Panc1 (cell line): ENCODE data around the gene MZB1.

ENCODE experiments used
- POLR2AphosphoS5 ChIP-seq: IDR thresholded peaks from 2 replicates; pipeline ENCODE4 v1.6.1; 2012; ENCODE audit warnings: mild to moderate bottlenecking, low read depth, low read length, moderate library complexity
- TCF7L2 ChIP-seq: IDR thresholded peaks from 2 replicates; pipeline ENCODE4 v1.6.1; 2011; ENCODE audit warnings: mild to moderate bottlenecking, low read depth, low read length, inconsistent platforms
- TF ChIP-seq, protein P1 (sequence below): fragments of 450-650 bp; IDR thresholded peaks from 2 replicates; pipeline ENCODE4 v1.5.1; 2017; ENCODE audit warnings: mild to moderate bottlenecking
- TF ChIP-seq, protein P2 (sequence below), 2 experiments: IDR thresholded peaks; 2 replicates each; pipeline ENCODE4 v1.6.1; 2011 to 2012; ENCODE audit warnings: low read depth in 2 of 2, control low read depth in 1 of 2, low read length in 1 of 2, mild to moderate bottlenecking in 1 of 2, moderate library complexity in 1 of 2; ENCODE audit not compliant: insufficient read depth in 1 of 2

DNA sequence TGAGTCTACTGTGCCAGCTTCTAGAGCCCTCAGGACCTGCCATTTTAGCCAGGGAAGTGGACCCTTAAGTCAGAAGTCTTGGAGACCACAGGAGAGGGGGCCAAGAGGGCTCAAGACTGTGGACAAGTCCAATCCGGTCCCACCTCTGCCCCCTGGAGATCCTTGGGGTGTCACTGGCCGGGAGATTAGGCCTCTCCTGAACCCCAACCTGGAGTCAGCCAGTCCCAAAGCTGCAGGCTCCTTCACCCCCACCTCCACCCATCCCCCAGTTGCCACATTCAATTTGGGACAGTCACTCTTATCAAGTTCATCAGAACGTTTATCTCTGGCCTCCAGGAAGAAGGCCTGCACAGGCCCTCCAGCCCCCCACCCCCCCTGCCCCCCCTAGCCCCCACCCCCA lies 6.9 kb downstream of the MZB1 start:
- TF ChIP-seq, protein P1, sequence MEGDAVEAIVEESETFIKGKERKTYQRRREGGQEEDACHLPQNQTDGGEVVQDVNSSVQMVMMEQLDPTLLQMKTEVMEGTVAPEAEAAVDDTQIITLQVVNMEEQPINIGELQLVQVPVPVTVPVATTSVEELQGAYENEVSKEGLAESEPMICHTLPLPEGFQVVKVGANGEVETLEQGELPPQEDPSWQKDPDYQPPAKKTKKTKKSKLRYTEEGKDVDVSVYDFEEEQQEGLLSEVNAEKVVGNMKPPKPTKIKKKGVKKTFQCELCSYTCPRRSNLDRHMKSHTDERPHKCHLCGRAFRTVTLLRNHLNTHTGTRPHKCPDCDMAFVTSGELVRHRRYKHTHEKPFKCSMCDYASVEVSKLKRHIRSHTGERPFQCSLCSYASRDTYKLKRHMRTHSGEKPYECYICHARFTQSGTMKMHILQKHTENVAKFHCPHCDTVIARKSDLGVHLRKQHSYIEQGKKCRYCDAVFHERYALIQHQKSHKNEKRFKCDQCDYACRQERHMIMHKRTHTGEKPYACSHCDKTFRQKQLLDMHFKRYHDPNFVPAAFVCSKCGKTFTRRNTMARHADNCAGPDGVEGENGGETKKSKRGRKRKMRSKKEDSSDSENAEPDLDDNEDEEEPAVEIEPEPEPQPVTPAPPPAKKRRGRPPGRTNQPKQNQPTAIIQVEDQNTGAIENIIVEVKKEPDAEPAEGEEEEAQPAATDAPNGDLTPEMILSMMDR: no peak
- TF ChIP-seq POLR2AphosphoS5 (no peak), TCF7L2 (no peak)
- TF ChIP-seq, protein P2, sequence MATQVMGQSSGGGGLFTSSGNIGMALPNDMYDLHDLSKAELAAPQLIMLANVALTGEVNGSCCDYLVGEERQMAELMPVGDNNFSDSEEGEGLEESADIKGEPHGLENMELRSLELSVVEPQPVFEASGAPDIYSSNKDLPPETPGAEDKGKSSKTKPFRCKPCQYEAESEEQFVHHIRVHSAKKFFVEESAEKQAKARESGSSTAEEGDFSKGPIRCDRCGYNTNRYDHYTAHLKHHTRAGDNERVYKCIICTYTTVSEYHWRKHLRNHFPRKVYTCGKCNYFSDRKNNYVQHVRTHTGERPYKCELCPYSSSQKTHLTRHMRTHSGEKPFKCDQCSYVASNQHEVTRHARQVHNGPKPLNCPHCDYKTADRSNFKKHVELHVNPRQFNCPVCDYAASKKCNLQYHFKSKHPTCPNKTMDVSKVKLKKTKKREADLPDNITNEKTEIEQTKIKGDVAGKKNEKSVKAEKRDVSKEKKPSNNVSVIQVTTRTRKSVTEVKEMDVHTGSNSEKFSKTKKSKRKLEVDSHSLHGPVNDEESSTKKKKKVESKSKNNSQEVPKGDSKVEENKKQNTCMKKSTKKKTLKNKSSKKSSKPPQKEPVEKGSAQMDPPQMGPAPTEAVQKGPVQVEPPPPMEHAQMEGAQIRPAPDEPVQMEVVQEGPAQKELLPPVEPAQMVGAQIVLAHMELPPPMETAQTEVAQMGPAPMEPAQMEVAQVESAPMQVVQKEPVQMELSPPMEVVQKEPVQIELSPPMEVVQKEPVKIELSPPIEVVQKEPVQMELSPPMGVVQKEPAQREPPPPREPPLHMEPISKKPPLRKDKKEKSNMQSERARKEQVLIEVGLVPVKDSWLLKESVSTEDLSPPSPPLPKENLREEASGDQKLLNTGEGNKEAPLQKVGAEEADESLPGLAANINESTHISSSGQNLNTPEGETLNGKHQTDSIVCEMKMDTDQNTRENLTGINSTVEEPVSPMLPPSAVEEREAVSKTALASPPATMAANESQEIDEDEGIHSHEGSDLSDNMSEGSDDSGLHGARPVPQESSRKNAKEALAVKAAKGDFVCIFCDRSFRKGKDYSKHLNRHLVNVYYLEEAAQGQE (IDR thresholded peaks at IDR 0.05; ENCODE audit: insufficient read depth in 1 of 2, low read depth in 2 of 2, low read length in 1 of 2): no peak
